MV-4-11 (cell line): ENCODE data around the gene CLEC18A.
"Not testable (repeated sequence)": the region's sequence is repeated elsewhere in the genome, so short reads cannot be mapped to it uniquely, and the experiment has no call there.

ENCODE experiments used
- DNase-seq: peaks from one replicate; lab custom pipeline; 2025; lab: John Stamatoyannopoulos, UW

CLEC18A gene

GRCh38 chr16:69951017-69951671 lies at the start of gene CLEC18A:
TSS of gene CLEC18A (plus strand) at chr16:69951334. CDS start at chr16:69951367, 33 bp downstream.
- not testable (repeated sequence) for DNase-seq

- no peak for DNase-seq
Observed at GRCh38 chr16:69903865-69904415, 47.2 kb upstream of the CLEC18A start.

- no peak for DNase-seq
Observed at GRCh38 chr16:69904495-69905170, 46.5 kb upstream of the CLEC18A start.

GRCh38 chr16:69905171-69905555 lies 46.0 kb upstream of the CLEC18A start:
- no peak for DNase-seq

GRCh38 chr16:69906838-69907401 lies 44.2 kb upstream of the CLEC18A start:
- DNase-seq: no peak

GRCh38 chr16:69909043-69909442 lies 42.1 kb upstream of the CLEC18A start:
- no peak for DNase-seq

- no peak for DNase-seq
Observed at GRCh38 chr16:69909760-69910159, 41.4 kb upstream of the CLEC18A start.

- DNase-seq: no peak
Observed at GRCh38 chr16:69910964-69911363, 40.2 kb upstream of the CLEC18A start.

GRCh38 chr16:69916462-69916861 lies 34.7 kb upstream of the CLEC18A start:
- DNase-seq: no peak

- DNase-seq: no peak
Observed at GRCh38 chr16:69917311-69917710, 33.8 kb upstream of the CLEC18A start.

GRCh38 chr16:69917739-69918138 lies 33.4 kb upstream of the CLEC18A start:
- no peak for DNase-seq

GRCh38 chr16:69918241-69918640 lies 32.9 kb upstream of the CLEC18A start:
- DNase-seq: no peak

GRCh38 chr16:69921127-69921526 lies 30.0 kb upstream of the CLEC18A start:
- no peak for DNase-seq

GRCh38 chr16:69922200-69922599 lies 28.9 kb upstream of the CLEC18A start:
- DNase-seq: no peak

GRCh38 chr16:69924041-69924775 lies 26.9 kb upstream of the CLEC18A start:
- DNase-seq: no peak

GRCh38 chr16:69924777-69925191 lies 26.4 kb upstream of the CLEC18A start:
- DNase-seq: no peak

GRCh38 chr16:69925311-69925710 lies 25.8 kb upstream of the CLEC18A start:
- no peak for DNase-seq

GRCh38 chr16:69926241-69926640 lies 24.9 kb upstream of the CLEC18A start:
- DNase-seq: no peak

- DNase-seq: peak; percentile 25
Observed at GRCh38 chr16:69927056-69927757, 23.9 kb upstream of the CLEC18A start.

GRCh38 chr16:69928856-69929400 lies 22.2 kb upstream of the CLEC18A start:
- DNase-seq: no peak

GRCh38 chr16:69929480-69929879 lies 21.7 kb upstream of the CLEC18A start:
- DNase-seq: no peak
